ENCODE measurements around the gene AGAP3. TPM values are rescaled to one million over a fixed set of nuclear protein-coding genes. Genes with fewer than 3 reads are reported as not detected.

Gene AGAP3
- total RNA-seq, 1 donor from 2014 or later: 114 TPM

- Mint-ChIP-seq H3K27me3 (peaks cover 74% of the 10 kb centered on the region), H3K36me3 (ENCODE audit: insufficient read depth) (no peaks in the 10 kb centered on the region), H3K4me3 (ENCODE audit: low read depth) (no peak overlapping the region), H3K27ac (no peak overlapping the region), H3K4me1 (ENCODE audit: low read depth) (no peaks in the 10 kb centered on the region), H3K9me3 (ENCODE audit: low read depth) (peaks cover 2% of the 10 kb centered on the region)
- TF ChIP-seq, protein P1, sequence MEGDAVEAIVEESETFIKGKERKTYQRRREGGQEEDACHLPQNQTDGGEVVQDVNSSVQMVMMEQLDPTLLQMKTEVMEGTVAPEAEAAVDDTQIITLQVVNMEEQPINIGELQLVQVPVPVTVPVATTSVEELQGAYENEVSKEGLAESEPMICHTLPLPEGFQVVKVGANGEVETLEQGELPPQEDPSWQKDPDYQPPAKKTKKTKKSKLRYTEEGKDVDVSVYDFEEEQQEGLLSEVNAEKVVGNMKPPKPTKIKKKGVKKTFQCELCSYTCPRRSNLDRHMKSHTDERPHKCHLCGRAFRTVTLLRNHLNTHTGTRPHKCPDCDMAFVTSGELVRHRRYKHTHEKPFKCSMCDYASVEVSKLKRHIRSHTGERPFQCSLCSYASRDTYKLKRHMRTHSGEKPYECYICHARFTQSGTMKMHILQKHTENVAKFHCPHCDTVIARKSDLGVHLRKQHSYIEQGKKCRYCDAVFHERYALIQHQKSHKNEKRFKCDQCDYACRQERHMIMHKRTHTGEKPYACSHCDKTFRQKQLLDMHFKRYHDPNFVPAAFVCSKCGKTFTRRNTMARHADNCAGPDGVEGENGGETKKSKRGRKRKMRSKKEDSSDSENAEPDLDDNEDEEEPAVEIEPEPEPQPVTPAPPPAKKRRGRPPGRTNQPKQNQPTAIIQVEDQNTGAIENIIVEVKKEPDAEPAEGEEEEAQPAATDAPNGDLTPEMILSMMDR (IDR thresholded peaks at IDR 0.05; ENCODE audit: unreplicated experiment): no peak
- no peak for DNase-seq (ENCODE audit: low spot score, unreplicated experiment)
These were observed 89.6 kb downstream of the AGAP3 start for GRCh38 chr7:151175793-151176311.

DNA sequence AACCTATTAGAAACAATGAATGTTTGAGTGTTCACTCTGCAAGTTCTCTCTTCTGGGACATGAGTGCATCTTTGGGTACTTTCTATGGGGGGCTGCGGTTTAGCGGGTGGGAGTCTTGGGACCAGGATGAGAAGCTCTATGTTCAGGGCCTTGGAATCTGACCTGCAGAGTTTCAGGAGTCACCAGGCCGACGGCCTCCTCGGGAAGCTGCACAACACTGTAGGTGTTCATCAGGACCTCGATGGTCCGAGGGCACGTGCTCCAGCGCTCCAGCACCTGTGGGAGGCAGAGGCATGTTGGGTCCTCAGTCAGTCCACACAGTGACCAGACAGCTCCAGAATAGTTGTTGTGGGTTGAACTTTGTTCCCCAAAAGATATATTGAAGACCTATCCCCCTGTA lies 90.1 kb downstream of the AGAP3 start:
- TF ChIP-seq, protein P1 (IDR thresholded peaks at IDR 0.05; ENCODE audit: unreplicated experiment): no peak

DNA sequence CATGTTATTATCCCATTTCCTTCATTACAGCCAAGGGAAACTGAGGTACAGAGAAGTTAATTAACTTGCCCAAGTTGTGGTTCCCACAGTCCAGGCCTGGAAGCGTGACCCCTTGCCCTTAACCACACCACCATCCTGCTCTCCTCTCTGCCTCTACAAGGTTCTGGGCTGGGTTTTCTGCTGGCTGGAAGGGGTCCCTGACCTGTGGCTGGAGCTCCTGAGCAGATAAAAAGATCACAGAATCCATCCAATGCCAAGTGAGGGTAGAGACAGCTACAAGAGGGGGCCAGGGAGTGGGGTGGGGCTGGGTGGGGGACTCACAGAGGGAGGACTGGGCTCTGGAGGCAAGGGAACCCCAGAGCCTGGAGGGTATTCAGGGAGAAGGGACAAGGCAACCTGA lies 91.0 kb downstream of the AGAP3 start:
- TF ChIP-seq, protein P1 (IDR thresholded peaks at IDR 0.05; ENCODE audit: unreplicated experiment): no peak
- no peak overlapping the region for H3K27ac Mint-ChIP-seq

More for the DNA sequence above, 90.1 kb downstream of the AGAP3 start:
- Mint-ChIP-seq H3K4me3 (ENCODE audit: low read depth) (no peak overlapping the region), H3K27me3 (peaks cover 69% of the 10 kb centered on the region), H3K36me3 (ENCODE audit: insufficient read depth) (no peaks in the 10 kb centered on the region), H3K9me3 (ENCODE audit: low read depth) (peaks cover 2% of the 10 kb centered on the region), H3K4me1 (ENCODE audit: low read depth) (no peaks in the 10 kb centered on the region), H3K27ac (no peak overlapping the region)
- DNase-seq (ENCODE audit: low spot score, unreplicated experiment): no peak

GRCh38 chr7:151178236-151178635 lies 92.0 kb downstream of the AGAP3 start:
- DNase-seq (ENCODE audit: low spot score, unreplicated experiment): no peak
- H3K9me3 Mint-ChIP-seq (ENCODE audit: low read depth): no peaks in the 10 kb centered on the region
- H3K4me3 Mint-ChIP-seq (ENCODE audit: low read depth): no peak overlapping the region
- no peaks in the 10 kb centered on the region for H3K4me1 Mint-ChIP-seq (ENCODE audit: low read depth)
- H3K27me3 Mint-ChIP-seq: peaks cover 59% of the 10 kb centered on the region
- H3K36me3 Mint-ChIP-seq (ENCODE audit: insufficient read depth): no peaks in the 10 kb centered on the region
- H3K27ac Mint-ChIP-seq: no peak overlapping the region
- TF ChIP-seq, protein P1 (IDR thresholded peaks at IDR 0.05; ENCODE audit: unreplicated experiment): no peak

More for the DNA sequence above, 91.0 kb downstream of the AGAP3 start:
- Mint-ChIP-seq H3K4me3 (ENCODE audit: low read depth) (no peak overlapping the region), H3K4me1 (ENCODE audit: low read depth) (no peaks in the 10 kb centered on the region), H3K27me3 (peaks cover 68% of the 10 kb centered on the region), H3K9me3 (ENCODE audit: low read depth) (peaks cover 2% of the 10 kb centered on the region), H3K36me3 (ENCODE audit: insufficient read depth) (no peaks in the 10 kb centered on the region)
- DNase-seq (ENCODE audit: low spot score, unreplicated experiment): no peak

DNA sequence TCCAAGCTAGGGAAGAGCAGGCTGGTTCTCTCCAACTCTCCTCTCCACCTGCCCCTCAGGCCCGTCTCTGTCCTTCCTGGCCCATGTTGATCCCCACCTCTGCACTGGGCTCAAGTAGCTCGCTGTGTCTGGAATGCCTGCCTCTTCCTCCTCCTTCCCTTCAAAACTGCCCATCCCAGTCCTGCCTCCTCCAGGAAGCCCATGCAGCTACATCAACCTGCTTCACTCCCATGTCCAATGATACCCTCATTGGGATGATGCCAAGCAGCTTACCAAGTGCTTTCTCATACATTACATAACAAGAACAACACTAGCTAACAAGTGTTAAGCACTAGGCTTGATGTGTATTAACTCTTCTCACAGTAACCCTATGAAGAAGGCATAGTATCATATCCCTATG lies 92.6 kb downstream of the AGAP3 start:
- DNase-seq (ENCODE audit: low spot score, unreplicated experiment): no peak
- Mint-ChIP-seq H3K36me3 (ENCODE audit: insufficient read depth) (no peaks in the 10 kb centered on the region), H3K9me3 (ENCODE audit: low read depth) (no peaks in the 10 kb centered on the region), H3K4me1 (ENCODE audit: low read depth) (no peaks in the 10 kb centered on the region), H3K27ac (no peak overlapping the region), H3K27me3 (peaks cover 54% of the 10 kb centered on the region), H3K4me3 (ENCODE audit: low read depth) (no peak overlapping the region)
- TF ChIP-seq, protein P1 (IDR thresholded peaks at IDR 0.05; ENCODE audit: unreplicated experiment): no peak
